Measurements from ENCODE around the gene SLIT1.
"Not testable (repeated sequence)": the region's sequence is repeated elsewhere in the genome, so short reads cannot be mapped to it uniquely, and the experiment has no call there.

The SLIT1 gene

GRCh38 chr10:97037365-97038361, 148.1 kb downstream of the SLIT1 start:
- Histone ChIP-seq H4K20me1 (no peaks in the 10 kb centered on the region), H3K27ac (no peak overlapping the region), H3K9me3 (no peaks in the 10 kb centered on the region), H3K36me3 (no peaks in the 10 kb centered on the region), H3K4me1 (peaks cover 22% of the 10 kb centered on the region), H3K27me3 (no peaks in the 10 kb centered on the region), H3K9ac (peak overlapping the region; percentile 17; the same call in 1 of the 2 replicates), H3K4me3 (peak overlapping the region; percentile 50), H3K4me2 (peak overlapping the region; percentile 62)
- no peak for TF ChIP-seq Cebpa-rat (IDR thresholded peaks at IDR 0.05)

- Histone ChIP-seq H3K27me3 (no peaks in the 10 kb centered on the region), H3K27ac (no peak overlapping the region), H3K9ac (no peak overlapping the region), H3K4me3 (no peak overlapping the region), H4K20me1 (no peaks in the 10 kb centered on the region), H3K9me3 (no peaks in the 10 kb centered on the region), H3K36me3 (no peaks in the 10 kb centered on the region), H3K4me2 (peak overlapping the region; percentile 21; the same call in 1 of the 2 replicates), H3K4me1 (peaks cover 22% of the 10 kb centered on the region)
- TF ChIP-seq Cebpa-rat (IDR thresholded peaks at IDR 0.05) = no peak
Observed at GRCh38 chr10:97034958-97035769, 150.6 kb downstream of the SLIT1 start.

DNA sequence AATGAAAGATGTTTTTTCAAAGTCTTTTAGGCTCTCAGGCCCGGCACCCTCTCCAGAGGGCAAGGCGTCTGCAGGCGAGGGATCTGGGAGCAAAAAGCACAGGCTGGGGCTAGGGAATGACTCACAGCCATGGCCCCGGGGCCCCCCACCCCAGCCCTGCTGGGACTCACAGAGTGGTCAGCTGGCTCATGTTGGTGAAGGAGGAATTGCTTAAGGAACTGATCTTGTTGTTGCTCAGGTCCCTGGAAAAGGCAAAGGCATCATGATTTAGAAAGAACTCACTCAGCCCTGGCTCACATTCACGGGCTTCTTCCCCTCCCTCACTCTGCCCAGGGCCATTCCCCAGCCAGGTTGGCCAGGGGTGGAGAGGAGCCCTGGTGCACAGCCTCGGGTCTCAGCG, 151.5 kb downstream of the SLIT1 start:
- Histone ChIP-seq H3K27ac (no peak overlapping the region), H3K4me1 (peaks cover 22% of the 10 kb centered on the region), H3K4me2 (peak overlapping the region; percentile 21; the same call in 1 of the 2 replicates), H3K27me3 (no peaks in the 10 kb centered on the region), H3K9ac (no peak overlapping the region), H3K9me3 (no peaks in the 10 kb centered on the region), H3K4me3 (no peak overlapping the region), H3K36me3 (no peaks in the 10 kb centered on the region), H4K20me1 (no peaks in the 10 kb centered on the region)
- TF ChIP-seq Cebpa-rat (IDR thresholded peaks at IDR 0.05) = no peak

DNA sequence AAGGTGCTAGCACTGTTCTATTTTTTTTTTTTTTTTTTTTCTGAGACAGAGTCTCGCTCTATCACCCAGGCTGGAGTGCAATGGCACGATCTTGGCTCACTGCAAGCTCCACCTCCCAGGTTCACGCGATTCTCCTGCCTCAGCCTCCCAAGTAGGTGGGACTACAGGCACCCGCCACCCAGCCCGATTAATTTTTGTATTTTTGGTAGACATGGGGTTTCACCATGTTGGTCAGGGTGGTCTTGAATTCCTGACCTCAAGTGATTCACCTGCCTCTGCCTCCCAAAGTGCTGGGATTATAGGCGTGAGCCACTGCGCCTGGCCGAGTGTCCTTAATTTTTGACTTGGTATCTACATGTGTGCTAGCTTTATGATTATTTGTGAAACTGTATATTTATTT, 151.9 kb downstream of the SLIT1 start:
- not testable (repeated sequence) for H4K20me1 ChIP-seq, H3K4me3 ChIP-seq, H3K27me3 ChIP-seq, H3K36me3 ChIP-seq, H3K27ac ChIP-seq, H3K9ac ChIP-seq, H3K9me3 ChIP-seq, H3K4me2 ChIP-seq
- H3K4me1 ChIP-seq = peaks cover 22% of the 10 kb centered on the region

- Histone ChIP-seq H3K27me3 (no peaks in the 10 kb centered on the region), H4K20me1 (no peaks in the 10 kb centered on the region), H3K4me1 (peaks cover 16% of the 10 kb centered on the region), H3K4me3 (no peak overlapping the region), H3K36me3 (no peaks in the 10 kb centered on the region), H3K9ac (no peak overlapping the region), H3K4me2 (no peak overlapping the region), H3K9me3 (no peaks in the 10 kb centered on the region), H3K27ac (no peak overlapping the region)
- no peak for TF ChIP-seq Cebpa-rat (IDR thresholded peaks at IDR 0.05)
Observed at GRCh38 chr10:97032624-97033023, 153.1 kb downstream of the SLIT1 start.

- H3K27ac ChIP-seq = no peak overlapping the region
- H3K36me3 ChIP-seq = no peaks in the 10 kb centered on the region
- no peaks in the 10 kb centered on the region for H3K9me3 ChIP-seq
- H3K27me3 ChIP-seq = no peaks in the 10 kb centered on the region
- H3K4me2 ChIP-seq = no peak overlapping the region
- no peaks in the 10 kb centered on the region for H4K20me1 ChIP-seq
- peaks cover 11% of the 10 kb centered on the region; the same call in 1 of the 2 replicates for H3K4me1 ChIP-seq
- H3K9ac ChIP-seq = no peak overlapping the region
- no peak for TF ChIP-seq Cebpa-rat (IDR thresholded peaks at IDR 0.05)
- H3K4me3 ChIP-seq = no peak overlapping the region
Observed at GRCh38 chr10:97031459-97031858, 154.3 kb downstream of the SLIT1 start.

GRCh38 chr10:97030894-97031293, 154.9 kb downstream of the SLIT1 start:
- Histone ChIP-seq H3K27ac (no peak overlapping the region), H3K4me3 (no peak overlapping the region), H4K20me1 (no peaks in the 10 kb centered on the region), H3K27me3 (no peaks in the 10 kb centered on the region), H3K9ac (no peak overlapping the region), H3K4me1 (peaks cover 11% of the 10 kb centered on the region; the same call in 1 of the 2 replicates), H3K36me3 (no peaks in the 10 kb centered on the region), H3K4me2 (no peak overlapping the region), H3K9me3 (no peaks in the 10 kb centered on the region)
- TF ChIP-seq Cebpa-rat (IDR thresholded peaks at IDR 0.05) = no peak

DNA sequence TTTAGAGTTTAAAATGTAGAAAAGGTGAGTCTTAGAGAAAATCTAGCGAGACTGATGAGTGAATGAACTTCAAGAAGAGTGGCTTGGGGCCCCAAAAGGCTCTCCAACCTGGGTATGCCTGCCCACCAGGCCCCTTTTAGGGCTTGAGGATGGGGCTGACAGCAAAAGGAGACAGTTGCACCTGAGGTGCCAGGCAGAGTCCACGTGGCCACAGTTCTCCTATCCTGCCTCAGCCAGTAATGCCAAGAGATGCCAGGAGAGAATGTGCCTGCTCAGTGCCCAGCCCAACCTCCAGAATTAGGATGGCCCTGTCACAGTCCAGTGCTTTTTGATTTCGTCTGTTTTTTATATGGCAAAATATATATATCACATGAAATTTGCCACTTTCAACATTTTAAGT, 156.5 kb downstream of the SLIT1 start:
- Histone ChIP-seq H3K4me2 (no peak overlapping the region), H3K9me3 (no peaks in the 10 kb centered on the region), H3K4me3 (no peak overlapping the region), H4K20me1 (no peaks in the 10 kb centered on the region), H3K27ac (no peak overlapping the region), H3K9ac (no peak overlapping the region), H3K36me3 (no peaks in the 10 kb centered on the region), H3K4me1 (peaks cover 7% of the 10 kb centered on the region), H3K27me3 (no peaks in the 10 kb centered on the region)
- no peak for TF ChIP-seq Cebpa-rat (IDR thresholded peaks at IDR 0.05)

GRCh38 chr10:97028832-97029178, 157.0 kb downstream of the SLIT1 start:
- H4K20me1 ChIP-seq = no peaks in the 10 kb centered on the region
- no peak overlapping the region for H3K4me2 ChIP-seq
- no peak for TF ChIP-seq Cebpa-rat (IDR thresholded peaks at IDR 0.05)
- H3K27me3 ChIP-seq = no peaks in the 10 kb centered on the region
- H3K4me3 ChIP-seq = no peak overlapping the region
- no peaks in the 10 kb centered on the region for H3K9me3 ChIP-seq
- H3K36me3 ChIP-seq = no peaks in the 10 kb centered on the region
- no peak overlapping the region for H3K27ac ChIP-seq
- no peak overlapping the region for H3K9ac ChIP-seq
- H3K4me1 ChIP-seq = peaks cover 11% of the 10 kb centered on the region
